ENCODE results near the gene DNAJB6. TPM values are rescaled to one million over a fixed set of nuclear protein-coding genes. Genes with fewer than 3 reads are reported as not detected.
A peak's percentile ranks its signal among the peaks of the same experiment; 100 is the strongest.

The DNAJB6 gene
- total RNA-seq, 4 donors from 2014 or later, result 152 to 230 (median 185) TPM

GRCh38 chr7:157375410-157375809, 38.6 kb downstream of the DNAJB6 start:
- H3K4me1 ChIP-seq, result peaks cover 21% of the 10 kb centered on the region
- TF ChIP-seq CTCF (IDR thresholded peaks at IDR 0.05) (no peak), POLR2A (IDR thresholded peaks at IDR 0.05) (no peak), POLR2AphosphoS5 (IDR thresholded peaks at IDR 0.05) (no peak), EP300 (IDR thresholded peaks at IDR 0.05) (no peak)
- H3K27me3 ChIP-seq, result no peaks in the 10 kb centered on the region
- peaks cover 34% of the 10 kb centered on the region for H3K36me3 ChIP-seq
- peak in 1 of 2 donors; percentile 19 for DNase-seq (ENCODE audit: low spot score in 2 of 2)
- H3K27ac ChIP-seq, result no peak overlapping the region
- H3K9me3 ChIP-seq, result no peaks in the 10 kb centered on the region
- no peak overlapping the region for H3K4me3 ChIP-seq
- 64% methylated on average over 7 of the region's 7 CpGs for WGBS

- no peaks in the 10 kb centered on the region for H3K9me3 ChIP-seq
- H3K27ac ChIP-seq, result no peak overlapping the region
- no peak for TF ChIP-seq POLR2A (IDR thresholded peaks at IDR 0.05)
- no peak for TF ChIP-seq CTCF (IDR thresholded peaks at IDR 0.05)
- no peak for TF ChIP-seq EP300 (IDR thresholded peaks at IDR 0.05)
- TF ChIP-seq POLR2AphosphoS5 (IDR thresholded peaks at IDR 0.05), result no peak
- no peak for DNase-seq (ENCODE audit: low spot score in 2 of 2)
- no peak overlapping the region for H3K4me3 ChIP-seq
- 71% methylated on average over 11 of the region's 11 CpGs for WGBS
- H3K27me3 ChIP-seq, result no peaks in the 10 kb centered on the region
- H3K36me3 ChIP-seq, result peaks cover 15% of the 10 kb centered on the region
- H3K4me1 ChIP-seq, result peaks cover 21% of the 10 kb centered on the region
Measured at GRCh38 chr7:157377436-157378124, 40.8 kb downstream of the DNAJB6 start.

- H3K4me1 ChIP-seq, result peaks cover 21% of the 10 kb centered on the region
- no peak overlapping the region for H3K4me3 ChIP-seq
- no peaks in the 10 kb centered on the region for H3K9me3 ChIP-seq
- 86% methylated on average over 16 of the region's 16 CpGs for WGBS
- no peaks in the 10 kb centered on the region for H3K27me3 ChIP-seq
- H3K36me3 ChIP-seq, result peaks cover 17% of the 10 kb centered on the region
- TF ChIP-seq POLR2AphosphoS5 (IDR thresholded peaks at IDR 0.05) (no peak), POLR2A (IDR thresholded peaks at IDR 0.05) (no peak), CTCF (IDR thresholded peaks at IDR 0.05) (no peak), EP300 (IDR thresholded peaks at IDR 0.05) (no peak)
- DNase-seq (ENCODE audit: low spot score in 2 of 2), result peak in 1 of 2 donors; percentile 21
- no peak overlapping the region for H3K27ac ChIP-seq
Measured at GRCh38 chr7:157378390-157378789, 41.6 kb downstream of the DNAJB6 start.

GRCh38 chr7:157379493-157379892, 42.7 kb downstream of the DNAJB6 start:
- TF ChIP-seq CTCF (IDR thresholded peaks at IDR 0.05) (no peak), POLR2A (IDR thresholded peaks at IDR 0.05) (no peak)
- Histone ChIP-seq H3K27ac (no peak overlapping the region), H3K27me3 (no peaks in the 10 kb centered on the region), H3K36me3 (peaks cover 22% of the 10 kb centered on the region), H3K4me1 (peaks cover 21% of the 10 kb centered on the region), H3K4me3 (no peak overlapping the region), H3K9me3 (no peaks in the 10 kb centered on the region)
- DNase-seq (ENCODE audit: low spot score in 2 of 2), result peak in 1 of 2 donors; percentile 20
- 92% methylated on average over 1 of the region's 1 CpG for WGBS

- 67% methylated on average over 7 of the region's 7 CpGs for WGBS
- peaks cover 32% of the 10 kb centered on the region for H3K36me3 ChIP-seq
Measured at GRCh38 chr7:157380416-157380815, 43.6 kb downstream of the DNAJB6 start.

More at GRCh38 chr7:157380416-157380815, 43.6 kb downstream of the DNAJB6 start:
- TF ChIP-seq EP300 (IDR thresholded peaks at IDR 0.05), result no peak
- TF ChIP-seq POLR2AphosphoS5 (IDR thresholded peaks at IDR 0.05), result no peak
- no peak for TF ChIP-seq CTCF (IDR thresholded peaks at IDR 0.05)
- TF ChIP-seq POLR2A (IDR thresholded peaks at IDR 0.05), result no peak
- H3K4me1 ChIP-seq, result peaks cover 14% of the 10 kb centered on the region
- no peak overlapping the region for H3K4me3 ChIP-seq
- no peak overlapping the region for H3K27ac ChIP-seq
- no peaks in the 10 kb centered on the region for H3K9me3 ChIP-seq
- H3K27me3 ChIP-seq, result no peaks in the 10 kb centered on the region
- DNase-seq (ENCODE audit: low spot score in 2 of 2), result no peak

Measured in suprapubic skin (tissue), 4 donors.